Neural cell (in vitro differentiated cells): Measurements from ENCODE around the gene MOSMO. TPM values are rescaled to one million over a fixed set of nuclear protein-coding genes. Genes with fewer than 3 reads are reported as not detected.

Experiments used
- H2AFZ ChIP-seq: fragments of 200-600, 300-800 bp; sonication (generic), shearing (Covaris generic); 2 replicates; pipeline ENCODE4 v1.6.0; 2014; ENCODE audit warnings: low read depth, mild to moderate bottlenecking, antibody characterized with exemption, low read length, moderate library complexity
- H3F3A ChIP-seq: fragments of 200-600 bp; shearing (Covaris generic); 2 replicates; pipeline ENCODE4 v1.6.1; 2016; ENCODE audit warnings: mild to moderate bottlenecking, moderate library complexity, mixed read lengths, antibody characterized with exemption, low read length; ENCODE audit not compliant: insufficient read depth, poor library complexity, severe bottlenecking
- H3K27ac ChIP-seq: fragments of 200-600, 300-800 bp; sonication (generic), shearing (Covaris generic); 2 replicates; pipeline ENCODE4 v1.5.1; 2014; ENCODE audit warnings: mild to moderate bottlenecking, low read length, moderate library complexity
- H3K27me3 ChIP-seq: fragments of 300-800, 200-600 bp; sonication (generic), shearing (Covaris generic); 2 replicates; pipeline ENCODE4 v1.6.0; 2014; ENCODE audit warnings: mild to moderate bottlenecking, low read depth, low read length, moderate library complexity; ENCODE audit not compliant: insufficient read depth
- H3K36me3 ChIP-seq: fragments of 300-800, 200-600 bp; sonication (generic), shearing (Covaris generic); 2 replicates; pipeline ENCODE4 v1.5.1; 2014; ENCODE audit warnings: mild to moderate bottlenecking, antibody characterized with exemption, low read length, moderate library complexity; ENCODE audit not compliant: insufficient read depth
- H3K4me2 ChIP-seq: fragments of 300-800, 200-600 bp; sonication (generic), shearing (Covaris generic); 2 replicates; pipeline ENCODE4 v1.6.0; 2014; ENCODE audit warnings: mild to moderate bottlenecking, low read length
- H3K4me3 ChIP-seq: fragments of 300-800, 200-600 bp; sonication (generic), shearing (Covaris generic); 2 replicates; pipeline ENCODE4 v1.5.1; 2014; ENCODE audit warnings: mild to moderate bottlenecking, low read length, moderate library complexity
- H3K79me2 ChIP-seq: fragments of 200-600 bp; shearing (Covaris generic); replicated peaks from 2 replicates; pipeline ENCODE4 v1.6.0; 2014; ENCODE audit warnings: mild to moderate bottlenecking, low read length, moderate library complexity; ENCODE audit not compliant: insufficient read depth
- H3K9ac ChIP-seq: fragments of 300-800, 200-600 bp; sonication (generic), shearing (Covaris generic); 2 replicates; pipeline ENCODE4 v1.6.1; 2016; ENCODE audit warnings: mild to moderate bottlenecking, low read length, mixed read lengths
- H3K9me2 ChIP-seq: fragments of 200-600 bp; shearing (Covaris generic); 2 replicates; pipeline ENCODE4 v1.6.1; 2016; ENCODE audit warnings: mild to moderate bottlenecking, low read length, mixed read lengths; ENCODE audit not compliant: insufficient read depth
- H3K9me3 ChIP-seq: fragments of 200-600, 300-800 bp; sonication (generic), shearing (Covaris generic); 2 replicates; pipeline ENCODE4 v1.6.1; 2016; ENCODE audit warnings: mild to moderate bottlenecking, mixed run types, low read length, moderate library complexity, mixed read lengths
- H4K20me1 ChIP-seq: fragments of 200-600 bp; shearing (Covaris generic); 2 replicates; pipeline ENCODE4 v1.6.1; 2016; ENCODE audit warnings: mild to moderate bottlenecking, mixed run types; ENCODE audit not compliant: insufficient read depth
- CTCF ChIP-seq: fragments of 450-650 bp; IDR thresholded peaks from 2 replicates; pipeline ENCODE4 v1.5.1; 2014; ENCODE audit warnings: antibody characterized with exemption, mild to moderate bottlenecking, moderate library complexity; ENCODE audit not compliant: poor library complexity, severe bottlenecking
- EP300 ChIP-seq: fragments of 450-650 bp; conservative IDR thresholded peaks from 2 replicates; pipeline ENCODE4 v1.6.1; 2014; ENCODE audit warnings: antibody characterized with exemption, mild to moderate bottlenecking, moderate library complexity; ENCODE audit not compliant: poor library complexity, severe bottlenecking
- EZH2 ChIP-seq: fragments of 200-600, 300-800 bp; shearing (Covaris generic), sonication (generic); IDR thresholded peaks from 2 replicates; pipeline ENCODE4 v1.6.1; 2014; ENCODE audit warnings: antibody characterized with exemption, low read length, borderline replicate concordance, mild to moderate bottlenecking; ENCODE audit not compliant: insufficient read depth, poor library complexity, severe bottlenecking
- MXI1 ChIP-seq: fragments of 450-650 bp; conservative IDR thresholded peaks from 2 replicates; pipeline ENCODE4 v1.6.1; 2014; ENCODE audit warnings: antibody characterized with exemption, mild to moderate bottlenecking; ENCODE audit not compliant: poor library complexity, severe bottlenecking
- POLR2AphosphoS5 ChIP-seq: IDR thresholded peaks from 2 replicates; pipeline ENCODE4 v1.6.1; 2012
- RAD21 ChIP-seq: fragments of 450-650 bp; conservative IDR thresholded peaks from 2 replicates; pipeline ENCODE4 v1.6.1; 2014; ENCODE audit warnings: antibody characterized with exemption, mild to moderate bottlenecking, moderate library complexity
- REST ChIP-seq: IDR thresholded peaks from 2 replicates; pipeline ENCODE4 v1.6.1; 2012; ENCODE audit warnings: borderline replicate concordance
- SMC3 ChIP-seq: fragments of 450-650 bp; conservative IDR thresholded peaks from 2 replicates; pipeline ENCODE4 v1.6.1; 2014; ENCODE audit warnings: antibody characterized with exemption, mild to moderate bottlenecking, moderate library complexity; ENCODE audit not compliant: poor library complexity
- TAF1 ChIP-seq: IDR thresholded peaks from 2 replicates; pipeline ENCODE4 v1.6.1; 2012; ENCODE audit warnings: low read depth
- polyA plus RNA-seq: library from polyadenylated mRNA; depleted of rRNA; stranded (reverse); fragments of >200 nt; gene quantifications from 2 replicates; pipeline ENCODE4 v1.2.3, GENCODE V29; 2014

MOSMO gene
- polyA plus RNA-seq, 1 donor from 2014 or later = 56.3 TPM

- Histone ChIP-seq H2AFZ (no peak overlapping the region), H3K36me3 (no peaks in the 10 kb centered on the region)
- TF ChIP-seq REST (no peak), EZH2 (no peak), TAF1 (no peak)
These were observed 21.7 kb downstream of the MOSMO start for GRCh38 chr16:22029632-22030031.

GRCh38 chr16:22030087-22030812 lies 22.3 kb downstream of the MOSMO start:
- peaks cover 6% of the 10 kb centered on the region for H3K79me2 ChIP-seq

More at GRCh38 chr16:22029632-22030031, 21.7 kb downstream of the MOSMO start:
- no peaks in the 10 kb centered on the region for H3K9me2 ChIP-seq
- no peak overlapping the region for H3K4me3 ChIP-seq
- no peaks in the 10 kb centered on the region for H3K27me3 ChIP-seq
- H3K9ac ChIP-seq = no peak overlapping the region
- no peaks in the 10 kb centered on the region for H4K20me1 ChIP-seq
- H3K27ac ChIP-seq = no peak overlapping the region
- peaks cover 6% of the 10 kb centered on the region for H3K79me2 ChIP-seq
- H3K9me3 ChIP-seq = no peaks in the 10 kb centered on the region
- no peak overlapping the region for H3K4me2 ChIP-seq
- no peaks in the 10 kb centered on the region for H3F3A ChIP-seq

More at GRCh38 chr16:22030087-22030812, 22.3 kb downstream of the MOSMO start:
- H3K9me2 ChIP-seq = no peaks in the 10 kb centered on the region
- H3F3A ChIP-seq = no peaks in the 10 kb centered on the region
- no peaks in the 10 kb centered on the region for H3K27me3 ChIP-seq
- H4K20me1 ChIP-seq = no peaks in the 10 kb centered on the region
- H3K36me3 ChIP-seq = no peaks in the 10 kb centered on the region
- H3K9ac ChIP-seq = no peak overlapping the region
- no peaks in the 10 kb centered on the region for H3K9me3 ChIP-seq
- H3K4me2 ChIP-seq = no peak overlapping the region
- H2AFZ ChIP-seq = no peak overlapping the region
- no peak overlapping the region for H3K27ac ChIP-seq
- no peak overlapping the region for H3K4me3 ChIP-seq
- TF ChIP-seq EZH2 (no peak), MXI1 (no peak), POLR2AphosphoS5 (no peak), TAF1 (no peak), CTCF (no peak), SMC3 (no peak), RAD21 (no peak), REST (no peak), EP300 (no peak)
